NCI-H2107 treated with DMSO at 0.1 percent for 48 hours (cell line): Measurements from ENCODE around the gene SOX18.
"Not testable (repeated sequence)": the region's sequence is repeated elsewhere in the genome, so short reads cannot be mapped to it uniquely, and the experiment has no call there.

Source experiments
- DNase-seq: peaks from one replicate; lab custom pipeline; 2025; ENCODE audit not compliant: unreplicated experiment; lab: John Stamatoyannopoulos, UW

SOX18 gene

DNA sequence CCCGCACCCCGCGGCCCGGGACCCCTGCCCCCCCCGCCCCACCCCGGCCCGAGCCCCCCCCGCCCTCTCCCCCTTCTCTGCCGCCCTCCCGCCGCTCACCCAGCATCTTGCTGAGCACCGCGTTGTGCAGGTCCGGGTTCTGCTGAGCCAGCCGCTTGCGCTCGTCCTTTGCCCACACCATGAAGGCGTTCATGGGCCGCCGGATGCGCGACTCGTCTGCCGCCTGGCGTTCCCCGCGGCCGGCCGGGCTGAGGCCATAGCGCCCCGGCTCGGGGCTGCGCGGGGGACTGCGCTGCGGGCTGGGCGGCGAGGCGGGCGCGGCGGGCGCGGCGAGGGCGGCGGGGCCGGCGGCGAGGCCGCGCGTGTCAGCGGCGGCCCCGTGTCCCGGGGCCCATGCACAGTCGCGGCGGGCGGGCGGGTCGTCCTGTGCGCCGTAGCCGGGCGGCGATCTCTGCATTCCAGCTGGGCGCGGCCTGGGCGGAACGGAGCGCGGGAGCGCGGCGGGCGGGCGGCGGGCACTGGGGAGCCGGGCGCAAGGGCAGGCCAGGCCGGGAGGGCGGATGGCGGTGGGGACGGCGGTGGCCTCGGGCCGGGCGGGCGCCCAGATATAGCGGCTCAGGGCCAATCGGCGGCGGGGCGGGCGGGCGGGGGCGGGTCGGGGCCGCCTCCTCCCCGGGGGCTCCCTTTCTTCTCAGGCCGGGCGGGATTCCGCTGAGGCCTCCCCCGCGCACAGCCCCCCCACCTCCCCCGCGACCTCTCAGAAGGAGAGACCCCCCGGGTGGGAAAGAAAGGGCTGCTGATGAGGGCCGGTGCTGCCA is at the start of gene SOX18:
TSS of gene SOX18 (minus strand) at position 580 of the 818 bp plus-strand sequence. CDS start at position 457, 123 bp downstream.
- DNase-seq = no peak

DNA sequence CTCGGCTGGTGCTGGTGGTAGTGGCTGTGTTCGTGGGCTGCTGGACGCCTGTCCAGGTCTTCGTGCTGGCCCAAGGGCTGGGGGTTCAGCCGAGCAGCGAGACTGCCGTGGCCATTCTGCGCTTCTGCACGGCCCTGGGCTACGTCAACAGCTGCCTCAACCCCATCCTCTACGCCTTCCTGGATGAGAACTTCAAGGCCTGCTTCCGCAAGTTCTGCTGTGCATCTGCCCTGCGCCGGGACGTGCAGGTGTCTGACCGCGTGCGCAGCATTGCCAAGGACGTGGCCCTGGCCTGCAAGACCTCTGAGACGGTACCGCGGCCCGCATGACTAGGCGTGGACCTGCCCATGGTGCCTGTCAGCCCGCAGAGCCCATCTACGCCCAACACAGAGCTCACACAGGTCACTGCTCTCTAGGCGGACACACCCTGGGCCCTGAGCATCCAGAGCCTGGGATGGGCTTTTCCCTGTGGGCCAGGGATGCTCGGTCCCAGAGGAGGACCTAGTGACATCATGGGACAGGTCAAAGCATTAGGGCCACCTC is 49.1 kb upstream of the SOX18 start:
- no peak for DNase-seq

DNA sequence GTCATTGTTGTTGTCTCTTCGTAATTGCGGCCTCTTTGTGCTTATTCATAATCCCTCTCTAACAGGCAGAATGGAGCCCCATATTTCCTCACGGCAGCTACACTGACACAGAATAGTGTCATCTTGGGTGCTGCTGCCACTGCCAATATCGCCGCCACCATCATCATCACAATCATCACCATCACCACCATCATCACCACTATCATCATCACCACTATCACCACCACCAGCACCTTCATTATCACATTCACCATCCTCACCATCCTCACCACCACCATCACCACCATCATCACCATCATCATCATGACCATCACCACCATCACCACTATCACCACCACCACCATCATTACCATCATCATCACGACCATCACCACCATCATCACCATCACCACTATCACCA is 47.1 kb upstream of the SOX18 start:
- DNase-seq = no peak

DNA sequence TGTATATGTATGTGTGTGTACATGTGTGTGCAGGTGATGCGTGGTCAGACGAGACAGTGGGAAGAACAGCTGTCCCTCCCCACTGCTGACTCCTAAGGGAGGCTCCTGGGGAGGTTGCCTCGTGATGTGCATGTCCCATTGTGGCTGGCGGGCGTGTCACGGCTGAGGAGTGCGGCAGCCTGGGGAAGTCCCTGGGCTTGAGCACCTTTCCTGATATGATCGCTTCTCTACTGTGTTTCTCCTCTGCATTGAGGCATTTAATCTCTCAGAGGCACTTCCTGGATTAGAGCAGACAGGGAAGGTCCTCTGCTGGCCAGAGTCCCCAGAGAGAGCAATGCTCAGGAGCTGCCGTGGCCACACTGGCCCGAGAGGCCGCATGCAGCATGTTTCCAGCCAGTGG is 46.5 kb upstream of the SOX18 start:
- DNase-seq = no peak

DNA sequence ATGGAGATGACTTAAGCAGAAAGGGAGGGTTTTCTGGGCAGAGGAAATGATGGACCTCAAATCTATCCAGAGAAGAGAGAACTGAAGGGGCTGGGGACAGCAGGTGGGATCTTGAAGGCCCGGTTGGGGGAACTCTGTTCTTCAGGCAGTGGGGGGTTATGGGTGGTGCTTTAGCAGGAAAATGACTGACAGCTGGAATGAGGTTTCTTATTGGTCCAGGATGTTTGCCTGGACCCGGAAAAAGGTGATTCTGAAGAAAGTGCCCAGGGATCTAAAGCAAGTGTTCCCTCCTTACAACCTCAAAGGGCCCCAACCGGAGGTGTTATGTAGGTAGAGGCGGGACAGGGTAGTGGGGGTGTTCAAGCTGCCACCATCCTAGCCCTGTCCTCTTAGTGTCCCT is 46.0 kb upstream of the SOX18 start:
- no peak for DNase-seq

DNA sequence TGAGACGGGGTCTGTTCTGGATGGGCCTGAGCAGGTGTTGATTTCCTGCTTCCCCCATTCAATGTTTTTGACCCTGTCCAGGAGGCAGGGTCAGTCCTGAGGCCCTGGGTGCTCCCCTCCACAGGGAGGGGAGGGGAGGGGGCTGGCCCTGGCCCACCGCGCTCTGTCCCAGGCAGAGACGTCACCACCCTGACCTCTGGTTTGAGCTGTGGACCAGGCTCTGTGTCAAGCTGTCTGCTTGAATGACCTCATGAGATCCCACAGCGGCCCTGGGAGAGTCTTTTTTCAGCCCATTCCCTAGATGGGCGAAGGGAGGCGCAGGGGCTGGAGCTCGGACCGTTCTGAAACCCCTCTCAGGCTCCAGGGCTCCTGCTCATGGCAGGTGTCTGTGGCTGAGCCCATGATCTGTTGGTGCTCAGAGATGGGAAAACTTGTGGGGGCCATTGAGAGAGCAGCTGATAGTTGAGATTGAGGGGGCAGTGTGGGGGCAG is 43.6 kb upstream of the SOX18 start:
- no peak for DNase-seq

DNA sequence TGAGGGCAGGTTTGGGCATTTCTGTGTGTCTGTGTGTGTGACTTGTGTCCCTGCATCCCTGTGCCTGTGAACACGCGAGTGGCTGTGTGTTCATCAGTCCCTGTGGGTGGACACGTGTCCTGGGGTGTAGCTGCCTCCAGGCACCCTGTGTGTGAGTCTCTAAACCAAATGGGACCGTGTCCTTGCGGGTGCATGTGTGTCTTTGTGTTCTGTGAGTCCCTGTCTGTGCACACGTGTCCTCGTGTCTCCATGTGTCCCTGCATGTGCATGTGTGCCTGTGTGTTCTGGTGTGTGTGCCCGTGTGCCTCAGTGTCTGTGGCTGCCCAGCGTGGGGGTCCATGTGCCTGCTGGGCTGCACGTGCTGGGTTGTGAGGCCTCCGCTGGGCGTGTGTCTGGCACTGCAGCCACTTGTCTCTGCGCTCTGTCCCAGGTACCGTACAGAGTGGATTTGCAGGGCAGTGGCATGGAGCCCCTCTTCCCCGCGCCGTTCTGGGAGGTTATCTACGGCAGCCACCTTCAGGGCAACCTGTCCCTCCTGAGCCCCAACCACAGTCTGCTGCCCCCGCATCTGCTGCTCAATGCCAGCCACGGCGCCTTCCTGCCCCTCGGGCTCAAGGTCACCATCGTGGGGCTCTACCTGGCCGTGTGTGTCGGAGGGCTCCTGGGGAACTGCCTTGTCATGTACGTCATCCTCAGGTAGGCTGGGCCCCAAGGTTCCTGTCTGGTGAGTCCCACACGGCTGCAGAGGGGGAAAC is 43.0 kb upstream of the SOX18 start:
- DNase-seq = no peak

DNA sequence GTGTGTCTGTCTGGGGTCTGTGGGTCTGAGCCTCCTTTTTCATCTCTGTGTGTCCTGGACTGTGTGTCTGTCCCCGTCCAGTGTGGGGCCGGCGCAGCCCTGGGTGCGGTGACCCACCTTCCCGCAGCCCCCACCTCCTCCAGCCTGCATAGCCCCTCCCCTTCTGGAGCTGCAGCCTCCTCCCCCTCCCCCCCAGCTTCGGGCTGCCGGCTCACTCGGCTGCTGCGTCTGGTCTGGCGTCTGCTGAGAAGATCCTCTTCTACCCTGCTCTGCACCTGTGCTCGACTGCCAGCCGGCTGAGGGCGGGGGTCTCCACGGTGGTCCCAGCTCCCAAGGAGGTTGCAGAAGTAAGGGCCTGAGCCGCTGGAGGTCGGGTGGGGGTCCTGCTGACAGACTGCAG is 42.3 kb upstream of the SOX18 start:
- no peak for DNase-seq

DNA sequence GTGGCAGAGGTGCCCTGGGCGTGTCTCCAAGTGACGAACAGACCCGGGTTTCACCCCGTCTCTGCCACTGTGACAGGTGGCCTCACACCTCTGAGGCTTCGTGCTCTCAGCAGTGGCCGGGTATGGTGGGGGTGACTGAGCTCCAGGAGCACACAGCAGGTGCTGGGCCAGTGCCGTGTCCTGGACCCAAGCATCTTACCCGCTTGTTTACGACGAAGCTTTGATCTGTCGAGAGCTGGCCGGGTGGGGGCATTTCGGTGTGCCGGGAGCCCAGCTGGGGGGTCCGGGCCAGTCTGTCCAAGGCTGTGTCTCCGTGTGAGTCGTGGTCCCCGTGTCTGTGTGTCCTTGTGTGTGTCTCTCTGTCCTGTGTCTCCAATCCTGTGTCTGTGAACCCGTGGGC is 41.9 kb upstream of the SOX18 start:
- DNase-seq = no peak

DNA sequence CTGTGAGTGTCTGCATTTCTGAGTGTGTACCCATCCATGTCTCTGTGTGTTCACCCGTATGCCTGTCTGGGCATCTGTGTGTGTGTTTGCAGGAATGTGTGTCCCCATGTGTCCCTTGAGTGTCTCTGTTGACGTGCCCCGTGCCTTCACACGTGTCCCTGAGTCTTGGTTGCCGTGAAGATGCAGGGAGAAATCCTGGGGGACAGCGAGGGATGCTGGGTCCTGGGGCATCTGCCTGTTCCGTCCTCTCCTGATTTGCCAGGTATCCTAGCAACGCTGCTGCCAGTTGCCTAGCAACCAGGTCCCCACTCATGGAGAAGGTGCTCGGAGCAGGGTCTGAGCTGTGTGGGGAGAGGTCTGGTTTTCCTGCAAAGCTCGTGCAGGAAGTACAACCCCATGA is 40.7 kb upstream of the SOX18 start:
- DNase-seq = no peak

DNA sequence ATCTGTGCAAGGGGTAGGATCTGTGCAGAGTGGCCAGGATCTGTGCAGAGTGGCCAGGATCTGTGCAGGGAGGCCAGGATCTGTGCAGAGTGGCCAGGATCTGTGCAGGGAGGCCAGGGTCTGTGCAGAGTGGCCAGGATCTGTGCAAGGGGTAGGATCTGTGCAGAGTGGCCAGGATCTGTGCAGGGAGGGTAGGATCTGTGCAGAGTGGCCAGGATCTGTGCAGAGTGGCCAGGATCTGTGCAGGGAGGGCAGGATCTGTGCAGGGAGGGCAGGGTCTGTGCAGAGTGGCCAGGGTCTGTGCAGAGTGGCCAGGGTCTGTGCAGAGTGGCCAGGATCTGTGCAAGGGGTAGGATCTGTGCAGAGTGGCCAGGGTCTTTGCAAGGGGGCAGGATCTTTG is 39.1 kb upstream of the SOX18 start:
- DNase-seq = not testable (repeated sequence)

DNA sequence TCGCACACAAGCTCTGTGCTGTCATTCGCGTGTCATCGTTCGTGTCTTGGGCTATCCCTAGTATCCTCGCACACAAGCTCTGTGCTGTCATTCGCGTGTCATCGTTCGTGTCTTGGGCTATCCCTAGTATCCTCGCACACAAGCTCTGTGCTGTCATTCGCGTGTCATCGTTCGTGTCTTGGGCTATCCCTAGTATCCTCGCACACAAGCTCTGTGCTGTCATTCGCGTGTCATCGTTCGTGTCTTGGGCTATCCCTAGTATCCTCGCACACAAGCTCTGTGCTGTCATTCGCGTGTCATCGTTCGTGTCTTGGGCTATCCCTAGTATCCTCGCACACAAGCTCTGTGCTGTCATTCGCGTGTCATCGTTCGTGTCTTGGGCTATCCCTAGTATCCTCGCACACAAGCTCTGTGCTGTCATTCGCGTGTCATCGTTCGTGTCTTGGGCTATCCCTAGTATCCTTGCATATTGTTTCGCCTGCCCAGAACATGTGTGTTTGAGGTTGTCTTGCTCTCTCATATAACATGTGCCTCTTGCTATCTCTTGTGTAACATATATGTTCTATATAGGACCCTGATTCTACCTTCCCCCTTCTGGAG is 37.9 kb upstream of the SOX18 start:
- not testable (repeated sequence) for DNase-seq

DNA sequence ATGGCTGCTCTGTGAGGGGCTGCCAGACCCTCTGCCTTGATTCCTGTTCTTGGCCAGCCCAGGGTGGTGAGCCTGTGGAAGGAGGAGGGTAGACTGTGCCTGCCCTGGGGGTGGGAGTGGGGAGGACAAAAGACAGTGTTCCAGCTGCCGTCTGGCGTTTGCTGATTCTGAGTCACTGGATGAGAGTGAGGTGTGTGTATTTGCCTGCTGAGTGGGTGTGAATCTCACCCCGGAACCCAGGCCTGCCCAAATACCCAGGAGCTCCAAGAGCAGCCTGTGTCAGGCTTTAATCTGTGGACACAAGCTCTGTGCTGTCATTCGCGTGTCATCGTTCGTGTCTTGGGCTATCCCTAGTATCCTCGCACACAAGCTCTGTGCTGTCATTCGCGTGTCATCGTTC is 37.4 kb upstream of the SOX18 start:
- no peak for DNase-seq

DNA sequence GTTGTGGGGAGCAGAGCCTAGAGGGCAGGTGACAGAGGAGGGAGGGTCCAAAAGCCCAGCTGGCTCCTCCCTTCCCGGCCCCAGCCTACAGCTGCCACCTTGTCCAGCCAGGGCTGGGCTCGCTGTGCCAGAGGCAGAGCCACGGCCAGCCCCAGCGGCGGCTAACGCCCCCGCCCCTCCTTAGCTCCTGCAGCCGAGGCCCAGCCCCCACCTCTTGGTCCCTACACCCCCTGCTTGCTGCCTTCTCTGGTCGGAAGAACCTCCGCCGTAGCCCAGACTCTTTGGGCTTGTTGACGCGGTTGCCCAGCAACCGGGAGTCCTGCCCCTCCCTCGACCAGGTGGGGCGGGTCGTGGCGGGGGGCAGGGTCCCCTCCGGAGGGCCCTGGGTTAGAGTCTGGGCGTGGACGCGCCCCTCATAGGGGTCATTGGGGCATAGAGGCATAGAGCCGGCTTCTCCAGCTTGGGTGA is 35.3 kb upstream of the SOX18 start:
- no peak for DNase-seq

DNA sequence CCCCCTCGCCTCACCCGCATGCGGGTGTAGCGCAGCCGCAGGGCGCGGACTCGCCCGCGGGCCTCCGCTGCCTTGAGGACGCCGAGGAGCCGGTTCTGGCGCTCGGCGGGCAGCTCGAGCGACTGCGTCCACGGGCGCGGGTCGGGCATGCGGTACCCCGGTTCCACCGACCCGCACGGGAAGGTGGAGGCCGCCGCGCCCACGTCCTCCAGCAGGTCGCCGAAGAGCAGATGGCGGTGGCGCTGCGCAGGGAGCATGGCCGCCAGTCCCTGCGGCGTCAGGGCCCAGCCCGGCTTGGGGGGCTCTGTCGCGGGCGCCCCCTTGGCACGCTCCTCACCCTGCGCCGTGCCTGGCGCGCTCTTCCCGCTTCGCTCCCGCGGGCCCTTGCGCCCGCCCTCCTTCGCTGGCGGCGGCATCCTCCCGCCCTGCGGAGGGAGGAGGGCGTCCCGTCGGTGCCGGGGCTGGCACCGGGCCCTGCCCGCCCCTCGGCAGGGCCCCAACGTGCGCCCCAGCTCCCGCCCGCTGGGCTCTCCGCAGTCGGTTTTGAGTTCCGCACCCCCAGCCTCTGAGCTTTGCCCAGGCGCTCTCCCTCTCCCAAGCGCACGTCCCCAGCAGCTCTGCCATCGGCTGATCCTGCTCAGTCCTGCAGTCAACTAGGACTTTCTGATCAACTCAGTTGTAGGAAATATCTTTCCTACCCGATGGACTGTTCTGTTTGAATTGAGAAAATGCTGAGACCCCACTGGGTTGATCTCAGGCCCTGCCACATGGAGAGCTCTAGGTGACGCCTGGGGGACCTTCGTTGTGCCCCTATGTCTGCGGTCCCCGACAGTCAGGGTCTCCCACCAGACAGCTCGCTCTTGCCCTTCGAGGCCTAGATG is 34.6 kb upstream of the SOX18 start, which contains the start of gene LKAAEAR1:
TSS of gene LKAAEAR1 (minus strand) at position 595 of the 881 bp plus-strand sequence. CDS start at position 416, 179 bp downstream.
- DNase-seq = no peak

DNA sequence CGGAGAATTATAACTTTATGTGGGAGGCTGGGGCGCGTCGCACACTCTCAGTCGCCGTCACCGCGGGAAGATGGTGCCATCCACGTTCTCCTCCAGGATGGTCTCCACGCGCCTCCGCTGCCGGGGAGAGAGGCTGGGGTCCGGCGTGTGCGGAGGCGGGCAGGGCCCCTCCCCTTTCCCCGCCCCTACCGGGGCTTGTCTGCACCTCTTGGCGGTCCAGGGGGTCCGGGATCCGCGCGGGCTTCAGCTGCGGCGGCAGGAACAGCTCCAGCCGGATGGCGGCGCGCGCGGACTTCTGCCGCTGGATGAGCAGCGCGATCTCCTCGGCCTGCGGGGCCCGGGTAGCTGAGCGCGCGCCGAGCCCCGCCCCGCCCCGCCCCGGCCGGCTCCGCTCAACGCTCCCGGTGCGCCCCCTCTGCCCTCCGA is 34.0 kb upstream of the SOX18 start:
- peak; percentile 45 for DNase-seq

DNA sequence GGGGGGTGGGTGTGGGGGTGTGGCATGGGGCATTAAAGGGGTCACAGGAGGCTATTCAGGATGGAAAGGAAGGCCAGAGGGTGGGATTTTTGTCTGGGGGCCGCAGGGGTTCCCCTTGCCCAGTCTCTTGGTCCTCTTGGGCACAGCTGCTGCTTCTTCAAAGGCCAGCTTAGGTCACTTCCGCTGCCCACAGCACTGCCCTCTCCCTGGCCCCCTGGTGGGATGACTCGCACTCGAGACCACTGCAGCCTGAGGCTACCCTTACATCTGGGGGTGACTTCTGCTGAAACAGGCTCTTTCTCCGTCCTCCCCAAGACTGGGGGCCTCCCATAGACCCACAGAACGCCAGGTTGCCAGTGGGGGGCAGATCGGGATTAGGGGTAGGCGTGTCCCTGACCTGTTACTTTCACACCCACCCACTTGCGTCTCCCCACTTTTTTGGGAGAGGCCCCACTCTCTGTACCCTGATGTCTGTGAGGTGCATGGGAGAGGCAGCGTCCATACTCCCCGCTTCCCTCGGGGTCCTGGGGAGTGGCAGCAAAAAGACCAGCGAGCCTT is 33.5 kb upstream of the SOX18 start:
- DNase-seq = no peak

DNA sequence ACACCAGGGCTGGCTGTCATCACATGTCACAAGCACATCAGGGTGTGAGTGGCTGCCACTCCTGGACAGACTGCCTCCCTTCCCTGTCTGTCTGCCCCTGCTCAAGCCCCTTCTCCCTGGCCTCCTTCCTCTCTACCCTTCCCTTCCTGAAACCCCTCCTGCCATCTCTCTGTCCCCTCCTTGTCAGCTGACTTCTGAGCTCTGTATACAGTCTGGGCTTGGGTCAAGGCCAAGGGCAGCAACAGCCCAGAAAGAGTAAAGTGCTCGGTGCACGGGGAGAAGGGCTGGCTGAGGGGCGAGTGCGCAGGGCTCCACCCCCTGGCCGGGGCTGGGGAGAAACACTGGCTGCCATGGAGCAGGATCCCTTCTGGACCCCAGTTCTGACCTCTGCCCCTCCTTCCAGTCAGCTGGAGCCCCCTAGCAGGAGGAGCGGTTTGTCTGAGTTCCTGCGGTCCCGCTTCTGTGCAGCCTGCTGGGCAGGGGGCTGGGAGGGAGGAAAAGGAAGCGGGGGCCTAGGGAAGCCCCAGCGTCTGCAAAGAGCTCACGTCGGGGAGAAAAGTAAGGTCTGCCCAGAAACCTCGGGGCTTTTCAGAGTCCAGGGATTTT is 32.8 kb upstream of the SOX18 start:
- DNase-seq = no peak

DNA sequence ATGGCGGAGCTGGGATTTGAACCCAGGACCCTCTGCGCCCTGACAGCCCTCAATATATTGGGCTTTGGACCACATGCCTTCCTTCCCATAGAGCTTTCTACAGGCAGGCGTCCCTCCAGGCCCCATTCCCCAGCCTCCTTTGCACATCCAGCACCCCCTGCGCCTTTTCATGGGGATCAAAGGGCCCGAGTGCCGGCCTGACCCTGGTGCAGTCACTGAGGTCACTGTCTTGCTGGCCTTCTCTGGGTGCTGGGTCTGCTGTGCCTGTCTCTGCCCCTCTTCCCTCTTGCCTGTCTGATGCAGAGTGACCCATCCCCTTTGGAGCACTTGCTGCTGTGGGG is 32.2 kb upstream of the SOX18 start:
- DNase-seq = no peak
